GM18499 (cell line): Measurements from ENCODE around the gene SPTY2D1.
"Not testable (repeated sequence)": the region's sequence is repeated elsewhere in the genome, so short reads cannot be mapped to it uniquely, and the experiment has no call there.

Experiments
- ATAC-seq: cut with Tn5 transposase; IDR thresholded peaks from one replicate; pipeline ENCODE4 v1.9.1; 2021; ENCODE audit warnings: moderate number of reproducible peaks; ENCODE audit not compliant: insufficient read depth, unreplicated experiment

SPTY2D1 gene

GRCh38 chr11:18634140-18635032, at the start of gene SPTY2D1:
SPTY2D1 (minus strand) TSS chr11:18634342; CDS start chr11:18634257, 85 bp downstream.
- peak; percentile 95 for ATAC-seq

- no peak for ATAC-seq
Observed at GRCh38 chr11:18682466-18682865, 48.3 kb upstream of the SPTY2D1 start.

- ATAC-seq: not testable (repeated sequence)
Observed at GRCh38 chr11:18681949-18682348, 47.8 kb upstream of the SPTY2D1 start.

GRCh38 chr11:18677560-18677959, 43.4 kb upstream of the SPTY2D1 start:
- no peak for ATAC-seq

GRCh38 chr11:18676803-18677202, 42.7 kb upstream of the SPTY2D1 start:
- no peak for ATAC-seq

- not testable (repeated sequence) for ATAC-seq
Observed at GRCh38 chr11:18672209-18672608, 38.1 kb upstream of the SPTY2D1 start.

- ATAC-seq: no peak
Observed at GRCh38 chr11:18671246-18671645, 37.1 kb upstream of the SPTY2D1 start.

GRCh38 chr11:18669711-18670110, 35.6 kb upstream of the SPTY2D1 start:
- no peak for ATAC-seq

- no peak for ATAC-seq
Observed at GRCh38 chr11:18669219-18669596, 35.1 kb upstream of the SPTY2D1 start.

GRCh38 chr11:18668131-18668530, 34.0 kb upstream of the SPTY2D1 start:
- no peak for ATAC-seq

GRCh38 chr11:18665353-18665872, 31.3 kb upstream of the SPTY2D1 start:
- not testable (repeated sequence) for ATAC-seq

GRCh38 chr11:18657673-18658072, 23.5 kb upstream of the SPTY2D1 start:
- no peak for ATAC-seq

GRCh38 chr11:18650859-18651557, 16.9 kb upstream of the SPTY2D1 start:
- ATAC-seq: no peak

- ATAC-seq: no peak
Observed at GRCh38 chr11:18650353-18650752, 16.2 kb upstream of the SPTY2D1 start.

- not testable (repeated sequence) for ATAC-seq
Observed at GRCh38 chr11:18643034-18643433, 8.9 kb upstream of the SPTY2D1 start.

GRCh38 chr11:18641677-18642076, 7.5 kb upstream of the SPTY2D1 start:
- ATAC-seq: no peak

GRCh38 chr11:18633256-18634139, 644 bp downstream of the SPTY2D1 start:
- peak; percentile 48 for ATAC-seq

- no peak for ATAC-seq
Observed at GRCh38 chr11:18632841-18633240, 1.3 kb downstream of the SPTY2D1 start.

GRCh38 chr11:18624161-18624560, 10.0 kb downstream of the SPTY2D1 start:
- no peak for ATAC-seq

- no peak for ATAC-seq
Observed at GRCh38 chr11:18623707-18624106, 10.4 kb downstream of the SPTY2D1 start.
